Fibroblast of villous mesenchyme (primary cell): Measurements from ENCODE around the gene IL11. TPM values are rescaled to one million over a fixed set of nuclear protein-coding genes. Genes with fewer than 3 reads are reported as not detected.
"Not testable (repeated sequence)": the region's sequence is repeated elsewhere in the genome, so short reads cannot be mapped to it uniquely, and the experiment has no call there.

Experiments
- DNase-seq: peaks from one replicate; pipeline ENCODE4 v3.0.0-alpha.2; 2010; ENCODE audit warnings: low read depth
- H3K4me3 ChIP-seq: 2 replicates; pipeline ENCODE4 v1.5.1; 2011; ENCODE audit warnings: low read depth, mild to moderate bottlenecking, low read length
- CTCF ChIP-seq: IDR thresholded peaks from 2 replicates; pipeline ENCODE4 v1.5.1; 2012; ENCODE audit warnings: low read depth, mild to moderate bottlenecking, low read length; ENCODE audit not compliant: insufficient read depth
- total RNA-seq: library from RNA; depleted of rRNA; stranded (reverse); fragments of >200 nt; gene quantifications from 2 replicates; pipeline ENCODE4 v1.2.3, GENCODE V29; 2012

IL11 gene
- total RNA-seq, 1 donor: 3.0 TPM

- no peak for TF ChIP-seq CTCF
- DNase-seq: peak; percentile 99
- peak overlapping the region; percentile 82 for H3K4me3 ChIP-seq
Observed at GRCh38 chr19:55407800-55408532, 37.7 kb upstream of the IL11 start.

GRCh38 chr19:55407550-55407799, 37.2 kb upstream of the IL11 start, which contains the start of gene UBE2S:
UBE2S (minus strand) TSS chr19:55407788; CDS start chr19:55407589, 199 bp downstream.
- not testable (repeated sequence) for DNase-seq
- peak within 1 kb of the TSS; percentile 82 for H3K4me3 ChIP-seq

- DNase-seq: peak; percentile 39
- peak overlapping the region; percentile 82 for H3K4me3 ChIP-seq
- TF ChIP-seq CTCF: no peak
Observed at GRCh38 chr19:55406826-55407549, 36.7 kb upstream of the IL11 start.

- no peak for TF ChIP-seq CTCF
- DNase-seq: no peak
- peak overlapping the region; percentile 82 for H3K4me3 ChIP-seq
Observed at GRCh38 chr19:55406091-55406825, 36.0 kb upstream of the IL11 start.

- no peak for TF ChIP-seq CTCF
- peak overlapping the region; percentile 82 for H3K4me3 ChIP-seq
- DNase-seq: no peak
Observed at GRCh38 chr19:55405638-55406037, 35.4 kb upstream of the IL11 start.

- no peak for DNase-seq
- no peak for TF ChIP-seq CTCF
- no peak overlapping the region for H3K4me3 ChIP-seq
Observed at GRCh38 chr19:55402509-55402908, 32.2 kb upstream of the IL11 start.

- H3K4me3 ChIP-seq, DNase-seq: not testable (repeated sequence)
Observed at GRCh38 chr19:55401390-55401789, 31.1 kb upstream of the IL11 start.
